ENCODE measurements around the gene MEGF11. TPM values are rescaled to one million over a fixed set of nuclear protein-coding genes. Genes with fewer than 3 reads are reported as not detected.

Gene MEGF11
- total and polyA plus RNA-seq, 2 donors (not counting 1 experiment from before 2014, with no cell fraction given) = under 0.01 TPM; not detected in 1

GRCh38 chr15:66057089-66057488, 196.5 kb downstream of the MEGF11 start:
- no peaks in the 10 kb centered on the region for H3K4me1 ChIP-seq (ENCODE audit: control insufficient read depth, extremely low read depth, insufficient read depth, low read length)
- no peaks in the 10 kb centered on the region for H3K9me3 ChIP-seq (ENCODE audit: control insufficient read depth, insufficient read depth, low read depth, low read length)
- no peak overlapping the region for H3K4me3 ChIP-seq (replicated peaks in 1 of 4; ENCODE audit: control extremely low read depth in 1 of 4, insufficient read depth in 1 of 4, low read depth in 3 of 4, low read length in 4 of 4)
- no peaks in the 10 kb centered on the region for H3K79me2 ChIP-seq (ENCODE audit: control insufficient read depth, insufficient read depth, low read length)
- no peak overlapping the region for H3K27ac ChIP-seq (ENCODE audit: insufficient read depth, low read length)
- no peak overlapping the region for H3K4me2 ChIP-seq (ENCODE audit: extremely low read depth, insufficient read depth, low read length)
- H3K9ac ChIP-seq (ENCODE audit: insufficient read depth, low read length) = no peak overlapping the region
- no peak for DNase-seq (ENCODE audit: low read depth in 2 of 2)
- H4K20me1 ChIP-seq (ENCODE audit: control insufficient read depth, extremely low read depth, insufficient read depth, low read length) = no peaks in the 10 kb centered on the region
- no peaks in the 10 kb centered on the region for H3K36me3 ChIP-seq (ENCODE audit: control insufficient read depth, insufficient read depth, low read length)
- H3K27me3 ChIP-seq (ENCODE audit: control insufficient read depth, insufficient read depth, low read length) = peaks cover 9% of the 10 kb centered on the region
- TF ChIP-seq, protein P1, sequence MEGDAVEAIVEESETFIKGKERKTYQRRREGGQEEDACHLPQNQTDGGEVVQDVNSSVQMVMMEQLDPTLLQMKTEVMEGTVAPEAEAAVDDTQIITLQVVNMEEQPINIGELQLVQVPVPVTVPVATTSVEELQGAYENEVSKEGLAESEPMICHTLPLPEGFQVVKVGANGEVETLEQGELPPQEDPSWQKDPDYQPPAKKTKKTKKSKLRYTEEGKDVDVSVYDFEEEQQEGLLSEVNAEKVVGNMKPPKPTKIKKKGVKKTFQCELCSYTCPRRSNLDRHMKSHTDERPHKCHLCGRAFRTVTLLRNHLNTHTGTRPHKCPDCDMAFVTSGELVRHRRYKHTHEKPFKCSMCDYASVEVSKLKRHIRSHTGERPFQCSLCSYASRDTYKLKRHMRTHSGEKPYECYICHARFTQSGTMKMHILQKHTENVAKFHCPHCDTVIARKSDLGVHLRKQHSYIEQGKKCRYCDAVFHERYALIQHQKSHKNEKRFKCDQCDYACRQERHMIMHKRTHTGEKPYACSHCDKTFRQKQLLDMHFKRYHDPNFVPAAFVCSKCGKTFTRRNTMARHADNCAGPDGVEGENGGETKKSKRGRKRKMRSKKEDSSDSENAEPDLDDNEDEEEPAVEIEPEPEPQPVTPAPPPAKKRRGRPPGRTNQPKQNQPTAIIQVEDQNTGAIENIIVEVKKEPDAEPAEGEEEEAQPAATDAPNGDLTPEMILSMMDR (conservative IDR thresholded peaks at IDR 0.05 in 1 of 2, IDR thresholded peaks at IDR 0.05 in 1 of 2; ENCODE audit: low read depth in 1 of 2, low read length in 2 of 2) = no peak
- TF ChIP-seq EZH2 (IDR thresholded peaks at IDR 0.05; ENCODE audit: low read length, missing control alignments) = no peak
- no peak overlapping the region for H2AFZ ChIP-seq (ENCODE audit: low read length)

DNA sequence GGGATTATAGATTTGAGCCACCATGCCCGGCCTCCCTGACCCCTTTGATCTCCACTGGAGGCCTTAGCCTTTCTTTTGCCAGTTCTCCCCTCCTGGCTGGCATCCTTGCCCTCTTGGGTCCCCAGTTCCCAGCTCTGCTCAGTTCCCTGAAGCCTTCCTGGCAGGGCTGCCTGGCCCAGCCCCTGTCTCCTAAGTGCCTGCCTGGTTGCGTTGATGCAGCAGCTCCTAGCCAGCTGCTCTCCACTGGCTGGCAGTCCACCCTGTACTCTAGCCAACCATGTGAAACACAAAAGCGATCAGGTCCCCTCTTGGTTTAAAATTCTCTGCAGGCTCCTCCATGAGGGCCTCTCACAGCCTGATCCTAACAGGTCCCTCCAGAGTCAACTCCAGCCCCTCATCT, 199.6 kb downstream of the MEGF11 start:
- Histone ChIP-seq H3K27ac (ENCODE audit: insufficient read depth, low read length) (no peak overlapping the region), H3K79me2 (ENCODE audit: control insufficient read depth, insufficient read depth, low read length) (no peaks in the 10 kb centered on the region), H3K4me2 (ENCODE audit: extremely low read depth, insufficient read depth, low read length) (no peak overlapping the region), H3K36me3 (ENCODE audit: control insufficient read depth, insufficient read depth, low read length) (no peaks in the 10 kb centered on the region), H3K4me3 (replicated peaks in 1 of 4; ENCODE audit: control extremely low read depth in 1 of 4, insufficient read depth in 1 of 4, low read depth in 3 of 4, low read length in 4 of 4) (no peak overlapping the region), H3K27me3 (ENCODE audit: control insufficient read depth, insufficient read depth, low read length) (peaks cover 9% of the 10 kb centered on the region), H3K9me3 (ENCODE audit: control insufficient read depth, insufficient read depth, low read depth, low read length) (no peaks in the 10 kb centered on the region), H3K9ac (ENCODE audit: insufficient read depth, low read length) (no peak overlapping the region), H2AFZ (ENCODE audit: low read length) (no peak overlapping the region), H3K4me1 (ENCODE audit: control insufficient read depth, extremely low read depth, insufficient read depth, low read length) (no peaks in the 10 kb centered on the region), H4K20me1 (ENCODE audit: control insufficient read depth, extremely low read depth, insufficient read depth, low read length) (no peaks in the 10 kb centered on the region)
- DNase-seq (ENCODE audit: low read depth in 2 of 2) = no peak
- TF ChIP-seq, protein P1 (conservative IDR thresholded peaks at IDR 0.05 in 1 of 2, IDR thresholded peaks at IDR 0.05 in 1 of 2; ENCODE audit: low read depth in 1 of 2, low read length in 2 of 2) = no peak
- no peak for TF ChIP-seq EZH2 (IDR thresholded peaks at IDR 0.05; ENCODE audit: low read length, missing control alignments)

DNA sequence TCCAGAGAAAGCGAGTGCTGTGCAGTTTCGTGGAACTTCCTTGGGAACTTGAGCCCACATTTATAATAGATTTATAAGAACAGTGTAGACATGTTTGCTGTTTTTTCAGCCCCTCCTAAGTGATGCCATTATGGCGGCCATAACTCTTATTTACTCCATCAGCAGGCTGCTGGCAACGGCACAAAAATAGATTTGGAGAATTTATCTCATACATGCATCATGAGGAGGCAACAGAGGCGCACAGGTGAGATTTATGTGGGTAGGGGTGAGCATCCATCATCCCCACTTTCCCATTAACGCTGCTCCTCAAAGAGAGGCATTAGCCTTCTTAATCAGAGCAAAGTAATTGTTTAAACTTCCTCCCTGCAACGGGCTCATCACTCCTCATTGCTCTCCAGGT, 201.7 kb downstream of the MEGF11 start:
- no peaks in the 10 kb centered on the region for H4K20me1 ChIP-seq (ENCODE audit: control insufficient read depth, extremely low read depth, insufficient read depth, low read length)
- H3K79me2 ChIP-seq (ENCODE audit: control insufficient read depth, insufficient read depth, low read length) = no peaks in the 10 kb centered on the region
- no peak for TF ChIP-seq EZH2 (IDR thresholded peaks at IDR 0.05; ENCODE audit: low read length, missing control alignments)
- TF ChIP-seq, protein P1 (conservative IDR thresholded peaks at IDR 0.05 in 1 of 2, IDR thresholded peaks at IDR 0.05 in 1 of 2; ENCODE audit: low read depth in 1 of 2, low read length in 2 of 2) = no peak

More for the DNA sequence above, 201.7 kb downstream of the MEGF11 start:
- DNase-seq (ENCODE audit: low read depth in 2 of 2) = no peak
- Histone ChIP-seq H3K27me3 (ENCODE audit: control insufficient read depth, insufficient read depth, low read length) (peaks cover 9% of the 10 kb centered on the region), H3K9me3 (ENCODE audit: control insufficient read depth, insufficient read depth, low read depth, low read length) (no peaks in the 10 kb centered on the region), H3K27ac (ENCODE audit: insufficient read depth, low read length) (no peak overlapping the region), H3K36me3 (ENCODE audit: control insufficient read depth, insufficient read depth, low read length) (no peaks in the 10 kb centered on the region), H3K4me2 (ENCODE audit: extremely low read depth, insufficient read depth, low read length) (no peak overlapping the region), H2AFZ (ENCODE audit: low read length) (no peak overlapping the region), H3K9ac (ENCODE audit: insufficient read depth, low read length) (no peak overlapping the region), H3K4me1 (ENCODE audit: control insufficient read depth, extremely low read depth, insufficient read depth, low read length) (no peaks in the 10 kb centered on the region), H3K4me3 (replicated peaks in 1 of 4; ENCODE audit: control extremely low read depth in 1 of 4, insufficient read depth in 1 of 4, low read depth in 3 of 4, low read length in 4 of 4) (no peak overlapping the region)
